Astrocyte (in vitro differentiated cells and primary cell): ENCODE measurements around the gene ACAT2. TPM values are rescaled to one million over a fixed set of nuclear protein-coding genes. Genes with fewer than 3 reads are reported as not detected.
A peak's percentile ranks its signal among the peaks of the same experiment; 100 is the strongest.

ENCODE experiments used
- DNase-seq: peaks from one replicate; pipeline ENCODE4 v3.0.0-alpha.2; 2010; ENCODE audit warnings: low read depth
- FAIRE-seq: peaks from 2 replicates; lab custom pipeline; 2011; peaks lifted over from hg19 to GRCh38; lab: Jason Lieb, UNC
- H2AFZ ChIP-seq: 2 replicates; pipeline ENCODE4 v1.6.0; 2012; ENCODE audit warnings: low read depth, low read length, inconsistent platforms
- H3K27ac ChIP-seq: 2 replicates; pipeline ENCODE4 v1.5.1; 2011; ENCODE audit warnings: low read depth, low read length, inconsistent platforms
- H3K27me3 ChIP-seq: 2 replicates; pipeline ENCODE4 v1.6.0; 2011; ENCODE audit warnings: low read length, inconsistent platforms; ENCODE audit not compliant: insufficient read depth
- H3K36me3 ChIP-seq: 2 replicates; pipeline ENCODE4 v1.5.1; 2011; ENCODE audit warnings: low read length, inconsistent platforms; ENCODE audit not compliant: insufficient read depth
- H3K4me1 ChIP-seq: 2 replicates; pipeline ENCODE4 v1.5.1; 2011; ENCODE audit warnings: low read length, inconsistent platforms; ENCODE audit not compliant: insufficient read depth
- H3K4me2 ChIP-seq: 2 replicates; pipeline ENCODE4 v1.6.0; 2012; ENCODE audit warnings: low read length, inconsistent platforms
- H3K4me3 ChIP-seq: 2 replicates; pipeline ENCODE4 v1.5.1; 2011; ENCODE audit warnings: low read depth, mild to moderate bottlenecking, low read length, inconsistent platforms; ENCODE audit not compliant: insufficient read depth
- H3K79me2 ChIP-seq: 2 replicates; pipeline ENCODE4 v1.6.0; 2012; ENCODE audit warnings: mild to moderate bottlenecking, low read length, inconsistent platforms; ENCODE audit not compliant: insufficient read depth
- H3K9ac ChIP-seq: 2 replicates; pipeline ENCODE4 v1.6.0; 2012; ENCODE audit warnings: mild to moderate bottlenecking, low read length, inconsistent platforms
- H3K9me3 ChIP-seq: 2 replicates; pipeline ENCODE4 v1.5.1; 2012; ENCODE audit warnings: low read depth, mild to moderate bottlenecking, low read length, inconsistent platforms; ENCODE audit not compliant: insufficient read depth
- H4K20me1 ChIP-seq: 2 replicates; pipeline ENCODE4 v1.6.0; 2012; ENCODE audit warnings: low read length, inconsistent platforms; ENCODE audit not compliant: insufficient read depth
- H3K27ac Mint-ChIP-seq: one replicate; pipeline ENCODE4 v1.8.0; 2021; ENCODE audit warnings: mild to moderate bottlenecking, mixed read lengths; ENCODE audit not compliant: unreplicated experiment
- H3K27me3 Mint-ChIP-seq: one replicate; pipeline ENCODE4 v1.8.0; 2021; ENCODE audit warnings: low read depth, mixed read lengths; ENCODE audit not compliant: unreplicated experiment
- H3K36me3 Mint-ChIP-seq: one replicate; pipeline ENCODE4 v1.8.0; 2021; ENCODE audit warnings: low read depth, mixed read lengths; ENCODE audit not compliant: unreplicated experiment
- H3K4me1 Mint-ChIP-seq: one replicate; pipeline ENCODE4 v1.8.0; 2021; ENCODE audit warnings: low read depth, mixed read lengths; ENCODE audit not compliant: unreplicated experiment
- H3K4me3 Mint-ChIP-seq: one replicate; pipeline ENCODE4 v1.8.0; 2021; ENCODE audit warnings: mild to moderate bottlenecking, moderate library complexity, mixed read lengths; ENCODE audit not compliant: unreplicated experiment
- H3K9me3 Mint-ChIP-seq: one replicate; pipeline ENCODE4 v1.8.0; 2021; ENCODE audit warnings: mild to moderate bottlenecking, mixed read lengths; ENCODE audit not compliant: unreplicated experiment
- CTCF ChIP-seq: IDR thresholded peaks from 2 replicates; pipeline ENCODE4 v1.5.1; 2011; ENCODE audit warnings: low read depth, mild to moderate bottlenecking, inconsistent platforms, low read length, moderate library complexity; ENCODE audit not compliant: insufficient read depth
- EZH2 ChIP-seq: IDR thresholded peaks from 2 replicates; pipeline ENCODE4 v1.6.1; 2012; ENCODE audit warnings: mild to moderate bottlenecking, low read length, inconsistent platforms; ENCODE audit not compliant: insufficient read depth
- total RNA-seq: library from RNA; stranded (reverse); gene quantifications from 2 replicates; pipeline ENCODE4 v1.2.1, GENCODE V29; 2021

The ACAT2 gene
- total RNA-seq, 1 donor from 2014 or later: 96.7 TPM

DNA sequence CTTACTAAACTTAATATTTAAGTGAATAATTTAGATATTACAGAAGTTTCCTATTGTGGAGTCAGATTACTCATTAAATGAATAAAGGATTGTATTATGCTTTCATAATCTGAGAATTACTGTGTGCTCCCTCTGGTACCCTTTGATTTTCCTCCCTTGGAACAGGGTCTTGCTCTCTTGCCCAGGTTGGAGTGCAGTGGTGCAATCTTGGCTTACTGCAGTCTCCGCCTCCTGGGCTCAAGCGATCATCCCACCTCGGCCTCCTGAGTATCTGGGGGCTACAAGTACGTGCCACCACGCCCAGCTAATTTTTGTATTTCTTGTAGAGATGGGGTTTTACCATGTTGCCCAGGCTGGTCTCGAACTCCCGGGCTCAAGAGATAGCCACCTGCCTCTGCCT lies 24.9 kb upstream of the ACAT2 start:
- Histone ChIP-seq H2AFZ (no peak overlapping the region), H3K4me1 (no peaks in the 10 kb centered on the region), H3K4me3 (no peak overlapping the region), H3K4me2 (no peak overlapping the region), H3K27me3 (no peaks in the 10 kb centered on the region), H4K20me1 (peaks cover 63% of the 10 kb centered on the region), H3K9ac (no peak overlapping the region), H3K9me3 (no peaks in the 10 kb centered on the region), H3K27ac (no peak overlapping the region), H3K36me3 (peaks cover 23% of the 10 kb centered on the region), H3K79me2 (peaks cover 98% of the 10 kb centered on the region)
- peaks cover 3% of the 10 kb centered on the region for H3K36me3 Mint-ChIP-seq
- H3K27ac Mint-ChIP-seq: no peak overlapping the region
- TF ChIP-seq EZH2 (no peak), CTCF (no peak)
- no peaks in the 10 kb centered on the region for H3K4me1 Mint-ChIP-seq
- no peaks in the 10 kb centered on the region for H3K27me3 Mint-ChIP-seq
- no peak for DNase-seq
- FAIRE-seq: no peak
- H3K4me3 Mint-ChIP-seq: no peak overlapping the region
- H3K9me3 Mint-ChIP-seq: no peaks in the 10 kb centered on the region

DNA sequence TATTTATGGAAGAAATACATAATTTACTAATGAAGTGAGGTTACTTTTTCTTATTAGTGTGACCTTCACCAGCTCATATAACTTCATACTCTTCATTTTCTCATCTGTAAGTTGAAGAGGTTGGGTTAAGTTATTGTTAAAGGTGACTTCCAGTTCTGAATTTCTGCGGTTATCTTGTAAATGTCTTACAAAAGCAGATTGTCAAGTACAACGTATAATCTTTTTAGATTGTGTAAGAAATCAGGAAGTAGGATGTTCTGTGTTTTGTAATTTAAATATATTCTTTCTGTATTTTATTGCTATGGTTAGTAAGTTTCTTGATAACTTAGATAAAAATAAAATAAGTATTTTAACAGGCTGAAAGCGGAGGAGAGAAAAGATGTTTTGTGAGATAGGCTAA lies 22.5 kb upstream of the ACAT2 start:
- no peak for FAIRE-seq
- Histone ChIP-seq H3K9ac (no peak overlapping the region), H4K20me1 (peaks cover 45% of the 10 kb centered on the region), H3K27me3 (no peaks in the 10 kb centered on the region), H3K36me3 (peaks cover 40% of the 10 kb centered on the region), H3K9me3 (no peaks in the 10 kb centered on the region), H3K4me1 (no peaks in the 10 kb centered on the region), H2AFZ (no peak overlapping the region), H3K79me2 (peaks cover 98% of the 10 kb centered on the region), H3K4me2 (no peak overlapping the region), H3K27ac (no peak overlapping the region), H3K4me3 (no peak overlapping the region)
- Mint-ChIP-seq H3K27ac (no peak overlapping the region), H3K27me3 (no peaks in the 10 kb centered on the region), H3K9me3 (no peaks in the 10 kb centered on the region), H3K36me3 (peaks cover 5% of the 10 kb centered on the region), H3K4me3 (no peak overlapping the region), H3K4me1 (no peaks in the 10 kb centered on the region)
- DNase-seq: no peak
- TF ChIP-seq CTCF: no peak
- no peak for TF ChIP-seq EZH2

DNA sequence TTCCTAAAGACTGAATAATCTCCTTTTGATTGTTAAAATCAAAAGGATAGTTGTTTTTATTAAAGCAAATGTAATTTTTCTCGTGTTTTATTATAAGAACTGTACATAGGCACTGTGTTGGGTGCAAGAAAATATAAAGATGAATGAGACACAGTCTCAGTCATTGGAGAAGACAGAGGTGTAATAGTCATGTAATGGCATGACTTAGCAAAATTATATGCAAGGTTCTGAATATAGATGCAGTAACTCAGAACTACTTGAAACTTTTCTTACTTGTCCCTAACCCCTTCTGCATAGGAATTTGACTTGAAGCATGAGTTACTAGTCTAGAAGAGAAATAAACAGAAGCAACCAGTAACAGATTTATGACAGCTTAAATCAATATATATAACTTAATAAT lies 19.7 kb upstream of the ACAT2 start:
- Histone ChIP-seq H3K79me2 (peaks cover 95% of the 10 kb centered on the region), H3K27ac (no peak overlapping the region), H3K36me3 (peaks cover 65% of the 10 kb centered on the region), H3K27me3 (no peaks in the 10 kb centered on the region), H3K4me3 (no peak overlapping the region), H3K4me1 (no peaks in the 10 kb centered on the region), H2AFZ (no peak overlapping the region), H3K4me2 (no peak overlapping the region), H3K9ac (no peak overlapping the region), H3K9me3 (no peaks in the 10 kb centered on the region), H4K20me1 (peaks cover 42% of the 10 kb centered on the region)
- TF ChIP-seq CTCF: no peak
- TF ChIP-seq EZH2: no peak
- H3K27me3 Mint-ChIP-seq: no peaks in the 10 kb centered on the region
- no peaks in the 10 kb centered on the region for H3K4me1 Mint-ChIP-seq
- H3K4me3 Mint-ChIP-seq: no peak overlapping the region
- DNase-seq: no peak
- no peak for FAIRE-seq
- no peaks in the 10 kb centered on the region for H3K9me3 Mint-ChIP-seq
- H3K27ac Mint-ChIP-seq: peak overlapping the region; percentile 43
- peaks cover 13% of the 10 kb centered on the region for H3K36me3 Mint-ChIP-seq
